WTC11 (cell line): ENCODE data around the gene COL18A1. TPM values are rescaled to one million over a fixed set of nuclear protein-coding genes. Genes with fewer than 3 reads are reported as not detected.

ENCODE experiments used
- ATAC-seq: fragments of 200-7000 bp; cut with Tn5 transposase; 2 replicates; pipeline ENCODE4 v1.10.0; 2021; ENCODE audit warnings: mild to moderate bottlenecking, moderate library complexity
- CTCF ChIA-PET: fragments of 300-600 bp; sonication (Branson Sonifier 250); formaldehyde crosslinking; loops from one replicate; lab custom pipeline; 2021; ENCODE audit warnings: antibody characterized with exemption; lab: Charles Lee
- POLR2A ChIA-PET: fragments of 350-600 bp; sonication (Branson Sonifier 250); formaldehyde crosslinking; loops from one replicate; lab custom pipeline; 2021; ENCODE audit warnings: antibody characterized with exemption; lab: Charles Lee
- DNase-seq: peaks from one replicate; pipeline ENCODE4 v3.0.0; 2021; ENCODE audit warnings: low spot score
- H3K27ac Mint-ChIP-seq: 2 replicates; pipeline ENCODE4 v1.8.0; 2021; ENCODE audit warnings: mixed read lengths
- H3K27me3 Mint-ChIP-seq: 2 replicates; pipeline ENCODE4 v1.8.0; 2021; ENCODE audit warnings: low read depth, mild to moderate bottlenecking, moderate library complexity, mixed read lengths
- H3K36me3 Mint-ChIP-seq: 2 replicates; pipeline ENCODE4 v1.8.0; 2021; ENCODE audit warnings: mixed read lengths
- H3K4me1 Mint-ChIP-seq: 2 replicates; pipeline ENCODE4 v1.8.0; 2022; ENCODE audit warnings: mixed read lengths
- H3K4me3 Mint-ChIP-seq: 2 replicates; pipeline ENCODE4 v1.8.0; 2021; ENCODE audit warnings: mild to moderate bottlenecking, moderate library complexity, mixed read lengths
- H3K9me3 Mint-ChIP-seq: 2 replicates; pipeline ENCODE4 v1.8.0; 2021; ENCODE audit warnings: mixed read lengths
- HMGA2 ChIP-seq: fragments of 250-450 bp; sonication (Bioruptor Pico); IDR thresholded peaks from 2 replicates; pipeline ENCODE4 v1.4.0; 2021; ENCODE audit warnings: mild to moderate bottlenecking, moderate library complexity
- NFYB ChIP-seq: sonication (generic); formaldehyde crosslinking; conservative IDR thresholded peaks from 2 replicates; pipeline ENCODE4 v1.8.0; 2022; ENCODE audit warnings: low read depth, missing genetic modification reagents
- NR1H2 ChIP-seq: sonication (generic); formaldehyde crosslinking; IDR thresholded peaks from 2 replicates; pipeline ENCODE4 v1.9.0; 2021; ENCODE audit warnings: mild to moderate bottlenecking, moderate library complexity, missing genetic modification reagents
- NR3C1 ChIP-seq: sonication (generic); formaldehyde crosslinking; conservative IDR thresholded peaks from 2 replicates; pipeline ENCODE4 v1.8.1; 2023; ENCODE audit warnings: low read depth, mild to moderate bottlenecking, missing genetic modification reagents
- SMAD4 ChIP-seq: sonication (generic); formaldehyde crosslinking; IDR thresholded peaks from 2 replicates; pipeline ENCODE4 v1.8.0; 2022; ENCODE audit warnings: mild to moderate bottlenecking, missing genetic modification reagents
- SP1 ChIP-seq: sonication (generic); formaldehyde crosslinking; conservative IDR thresholded peaks from 2 replicates; pipeline ENCODE4 v1.8.1; 2022; ENCODE audit warnings: missing genetic modification reagents
- TP53 ChIP-seq: sonication (generic); formaldehyde crosslinking; IDR thresholded peaks from 2 replicates; pipeline ENCODE4 v1.8.1; 2023; ENCODE audit warnings: mild to moderate bottlenecking, missing genetic modification reagents
- ZNF423 ChIP-seq: fragments of 250-450 bp; sonication (Bioruptor Pico); IDR thresholded peaks from 2 replicates; pipeline ENCODE4 v2.1.2; 2022; ENCODE audit warnings: mild to moderate bottlenecking, moderate library complexity
- total RNA-seq: library from RNA; stranded (reverse); gene quantifications from 3 replicates; pipeline ENCODE4 v1.2.3, GENCODE V29; 2021
- TF ChIP-seq, protein P1 (sequence below): sonication (generic); formaldehyde crosslinking; conservative IDR thresholded peaks from 2 replicates; pipeline ENCODE4 v1.8.1; 2023; ENCODE audit warnings: mild to moderate bottlenecking, low read depth, missing genetic modification reagents, moderate library complexity
- TF ChIP-seq, protein P2 (sequence below): sonication (generic); formaldehyde crosslinking; IDR thresholded peaks from 2 replicates; pipeline ENCODE4 v1.8.1; 2023; ENCODE audit warnings: mild to moderate bottlenecking, missing genetic modification reagents, moderate library complexity
- TF ChIP-seq, protein P3 (sequence below): fragments of 250-450 bp; sonication (Bioruptor Pico); IDR thresholded peaks from 2 replicates; pipeline ENCODE4 v1.9.0; 2021; ENCODE audit warnings: mild to moderate bottlenecking
- TF ChIP-seq, protein P4 (sequence below): sonication (generic); formaldehyde crosslinking; IDR thresholded peaks from 2 replicates; pipeline ENCODE4 v1.8.1; 2023; ENCODE audit warnings: mild to moderate bottlenecking, missing genetic modification reagents, moderate library complexity
- TF ChIP-seq, protein P5 (sequence below): sonication (generic); formaldehyde crosslinking; IDR thresholded peaks from 2 replicates; pipeline ENCODE4 v1.8.1; 2022; ENCODE audit warnings: mild to moderate bottlenecking, missing genetic modification reagents, moderate library complexity, borderline replicate concordance
- TF ChIP-seq, protein P6 (sequence below): sonication (generic); formaldehyde crosslinking; IDR thresholded peaks from 2 replicates; pipeline ENCODE4 v1.8.1; 2023; ENCODE audit warnings: mild to moderate bottlenecking, missing genetic modification reagents, borderline replicate concordance
- TF ChIP-seq, protein P7 (sequence below): sonication (generic); formaldehyde crosslinking; IDR thresholded peaks from 2 replicates; pipeline ENCODE4 v1.8.0; 2022; ENCODE audit warnings: mild to moderate bottlenecking, missing genetic modification reagents
- TF ChIP-seq, protein P8 (sequence below): sonication (generic); formaldehyde crosslinking; IDR thresholded peaks from 2 replicates; pipeline ENCODE4 v1.8.0; 2022; ENCODE audit warnings: mild to moderate bottlenecking, missing genetic modification reagents
- TF ChIP-seq, protein P9 (sequence below): sonication (generic); formaldehyde crosslinking; IDR thresholded peaks from 2 replicates; pipeline ENCODE4 v1.8.1; 2022; ENCODE audit warnings: mild to moderate bottlenecking, moderate library complexity, missing genetic modification reagents
- TF ChIP-seq, protein P10 (sequence below): sonication (generic); formaldehyde crosslinking; conservative IDR thresholded peaks from 2 replicates; pipeline ENCODE4 v1.8.1; 2022; ENCODE audit warnings: mild to moderate bottlenecking, missing genetic modification reagents

The COL18A1 gene
- total RNA-seq, 1 experiment from 2014 or later, result 231 TPM

DNA sequence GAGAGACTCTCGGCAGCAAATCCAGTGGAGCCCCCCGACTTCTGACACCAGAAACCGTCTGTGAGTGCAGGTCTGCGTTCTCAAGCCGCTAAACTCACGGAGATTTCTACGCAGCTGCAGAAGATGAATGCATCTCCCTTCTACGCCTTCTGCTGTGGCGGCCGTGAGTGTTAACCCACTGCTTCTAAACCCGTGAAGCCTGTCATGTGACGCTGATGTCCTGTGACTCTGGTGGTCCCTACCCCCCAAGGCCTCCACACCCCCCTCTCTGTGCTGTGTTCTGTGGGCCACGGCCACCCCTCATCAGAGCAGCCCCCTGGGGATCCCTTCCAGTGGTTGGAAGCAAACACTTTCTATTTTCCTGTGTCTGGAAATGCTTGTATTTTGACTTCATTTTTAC, 33.9 kb upstream of the COL18A1 start (continued):
- TF ChIP-seq TP53, result no peak
- TF ChIP-seq, protein P1, sequence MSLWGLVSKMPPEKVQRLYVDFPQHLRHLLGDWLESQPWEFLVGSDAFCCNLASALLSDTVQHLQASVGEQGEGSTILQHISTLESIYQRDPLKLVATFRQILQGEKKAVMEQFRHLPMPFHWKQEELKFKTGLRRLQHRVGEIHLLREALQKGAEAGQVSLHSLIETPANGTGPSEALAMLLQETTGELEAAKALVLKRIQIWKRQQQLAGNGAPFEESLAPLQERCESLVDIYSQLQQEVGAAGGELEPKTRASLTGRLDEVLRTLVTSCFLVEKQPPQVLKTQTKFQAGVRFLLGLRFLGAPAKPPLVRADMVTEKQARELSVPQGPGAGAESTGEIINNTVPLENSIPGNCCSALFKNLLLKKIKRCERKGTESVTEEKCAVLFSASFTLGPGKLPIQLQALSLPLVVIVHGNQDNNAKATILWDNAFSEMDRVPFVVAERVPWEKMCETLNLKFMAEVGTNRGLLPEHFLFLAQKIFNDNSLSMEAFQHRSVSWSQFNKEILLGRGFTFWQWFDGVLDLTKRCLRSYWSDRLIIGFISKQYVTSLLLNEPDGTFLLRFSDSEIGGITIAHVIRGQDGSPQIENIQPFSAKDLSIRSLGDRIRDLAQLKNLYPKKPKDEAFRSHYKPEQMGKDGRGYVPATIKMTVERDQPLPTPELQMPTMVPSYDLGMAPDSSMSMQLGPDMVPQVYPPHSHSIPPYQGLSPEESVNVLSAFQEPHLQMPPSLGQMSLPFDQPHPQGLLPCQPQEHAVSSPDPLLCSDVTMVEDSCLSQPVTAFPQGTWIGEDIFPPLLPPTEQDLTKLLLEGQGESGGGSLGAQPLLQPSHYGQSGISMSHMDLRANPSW, result no peak
- no peak for TF ChIP-seq NFYB (CRISPR knock-in tag)
- TF ChIP-seq, protein P2, sequence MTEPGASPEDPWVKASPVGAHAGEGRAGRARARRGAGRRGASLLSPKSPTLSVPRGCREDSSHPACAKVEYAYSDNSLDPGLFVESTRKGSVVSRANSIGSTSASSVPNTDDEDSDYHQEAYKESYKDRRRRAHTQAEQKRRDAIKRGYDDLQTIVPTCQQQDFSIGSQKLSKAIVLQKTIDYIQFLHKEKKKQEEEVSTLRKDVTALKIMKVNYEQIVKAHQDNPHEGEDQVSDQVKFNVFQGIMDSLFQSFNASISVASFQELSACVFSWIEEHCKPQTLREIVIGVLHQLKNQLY (CRISPR knock-in tag), result no peak

DNA sequence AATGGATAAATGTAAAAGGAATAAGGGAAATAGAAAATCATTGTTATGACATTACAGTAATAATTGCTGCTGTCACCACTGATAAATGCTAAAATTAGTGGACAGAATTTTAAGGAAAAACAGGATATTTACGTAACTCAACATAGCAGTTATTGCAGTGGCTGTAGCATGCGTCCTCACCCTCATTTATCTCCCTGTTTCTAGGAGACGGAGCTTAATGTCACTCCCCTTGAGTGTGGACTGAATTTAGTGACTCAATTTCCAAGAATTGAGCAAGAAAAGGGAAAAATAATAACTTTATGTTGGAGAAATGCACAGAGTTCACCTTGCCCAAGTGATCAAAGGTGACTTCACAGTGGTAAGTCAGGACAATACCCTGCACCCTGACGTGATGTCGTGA, 33.3 kb upstream of the COL18A1 start:
- no peak overlapping the region for H3K27ac Mint-ChIP-seq
- DNase-seq (no peak), ATAC-seq (no peak)
- peaks cover 12% of the 10 kb centered on the region for H3K9me3 Mint-ChIP-seq
- H3K4me1 Mint-ChIP-seq, result peaks cover 11% of the 10 kb centered on the region
- POLR2A ChIA-PET, result interaction anchor here (0.6 kb wide), 1 partner anchor 966 kb away, joined by 3 read pairs; no protein-coding TSS in a partner anchor
- no peaks in the 10 kb centered on the region; the same call in 1 of the 2 replicates for H3K27me3 Mint-ChIP-seq
- peaks cover 2% of the 10 kb centered on the region for H3K36me3 Mint-ChIP-seq
- no peak overlapping the region for H3K4me3 Mint-ChIP-seq
- CTCF ChIA-PET, result no interaction called here
- TF ChIP-seq, protein P3, sequence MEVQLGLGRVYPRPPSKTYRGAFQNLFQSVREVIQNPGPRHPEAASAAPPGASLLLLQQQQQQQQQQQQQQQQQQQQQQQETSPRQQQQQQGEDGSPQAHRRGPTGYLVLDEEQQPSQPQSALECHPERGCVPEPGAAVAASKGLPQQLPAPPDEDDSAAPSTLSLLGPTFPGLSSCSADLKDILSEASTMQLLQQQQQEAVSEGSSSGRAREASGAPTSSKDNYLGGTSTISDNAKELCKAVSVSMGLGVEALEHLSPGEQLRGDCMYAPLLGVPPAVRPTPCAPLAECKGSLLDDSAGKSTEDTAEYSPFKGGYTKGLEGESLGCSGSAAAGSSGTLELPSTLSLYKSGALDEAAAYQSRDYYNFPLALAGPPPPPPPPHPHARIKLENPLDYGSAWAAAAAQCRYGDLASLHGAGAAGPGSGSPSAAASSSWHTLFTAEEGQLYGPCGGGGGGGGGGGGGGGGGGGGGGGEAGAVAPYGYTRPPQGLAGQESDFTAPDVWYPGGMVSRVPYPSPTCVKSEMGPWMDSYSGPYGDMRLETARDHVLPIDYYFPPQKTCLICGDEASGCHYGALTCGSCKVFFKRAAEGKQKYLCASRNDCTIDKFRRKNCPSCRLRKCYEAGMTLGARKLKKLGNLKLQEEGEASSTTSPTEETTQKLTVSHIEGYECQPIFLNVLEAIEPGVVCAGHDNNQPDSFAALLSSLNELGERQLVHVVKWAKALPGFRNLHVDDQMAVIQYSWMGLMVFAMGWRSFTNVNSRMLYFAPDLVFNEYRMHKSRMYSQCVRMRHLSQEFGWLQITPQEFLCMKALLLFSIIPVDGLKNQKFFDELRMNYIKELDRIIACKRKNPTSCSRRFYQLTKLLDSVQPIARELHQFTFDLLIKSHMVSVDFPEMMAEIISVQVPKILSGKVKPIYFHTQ, result no peak
- TF ChIP-seq, protein P4, sequence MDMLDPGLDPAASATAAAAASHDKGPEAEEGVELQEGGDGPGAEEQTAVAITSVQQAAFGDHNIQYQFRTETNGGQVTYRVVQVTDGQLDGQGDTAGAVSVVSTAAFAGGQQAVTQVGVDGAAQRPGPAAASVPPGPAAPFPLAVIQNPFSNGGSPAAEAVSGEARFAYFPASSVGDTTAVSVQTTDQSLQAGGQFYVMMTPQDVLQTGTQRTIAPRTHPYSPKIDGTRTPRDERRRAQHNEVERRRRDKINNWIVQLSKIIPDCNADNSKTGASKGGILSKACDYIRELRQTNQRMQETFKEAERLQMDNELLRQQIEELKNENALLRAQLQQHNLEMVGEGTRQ (CRISPR knock-in tag), result no peak
- no peak for TF ChIP-seq SP1 (CRISPR knock-in tag)
- TF ChIP-seq, protein P5, sequence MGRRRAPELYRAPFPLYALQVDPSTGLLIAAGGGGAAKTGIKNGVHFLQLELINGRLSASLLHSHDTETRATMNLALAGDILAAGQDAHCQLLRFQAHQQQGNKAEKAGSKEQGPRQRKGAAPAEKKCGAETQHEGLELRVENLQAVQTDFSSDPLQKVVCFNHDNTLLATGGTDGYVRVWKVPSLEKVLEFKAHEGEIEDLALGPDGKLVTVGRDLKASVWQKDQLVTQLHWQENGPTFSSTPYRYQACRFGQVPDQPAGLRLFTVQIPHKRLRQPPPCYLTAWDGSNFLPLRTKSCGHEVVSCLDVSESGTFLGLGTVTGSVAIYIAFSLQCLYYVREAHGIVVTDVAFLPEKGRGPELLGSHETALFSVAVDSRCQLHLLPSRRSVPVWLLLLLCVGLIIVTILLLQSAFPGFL (CRISPR knock-in tag), result no peak
- TF ChIP-seq NR1H2 (CRISPR knock-in tag), result no peak
- no peak for TF ChIP-seq ZNF423 (CRISPR knock-in tag)
- TF ChIP-seq, protein P6, sequence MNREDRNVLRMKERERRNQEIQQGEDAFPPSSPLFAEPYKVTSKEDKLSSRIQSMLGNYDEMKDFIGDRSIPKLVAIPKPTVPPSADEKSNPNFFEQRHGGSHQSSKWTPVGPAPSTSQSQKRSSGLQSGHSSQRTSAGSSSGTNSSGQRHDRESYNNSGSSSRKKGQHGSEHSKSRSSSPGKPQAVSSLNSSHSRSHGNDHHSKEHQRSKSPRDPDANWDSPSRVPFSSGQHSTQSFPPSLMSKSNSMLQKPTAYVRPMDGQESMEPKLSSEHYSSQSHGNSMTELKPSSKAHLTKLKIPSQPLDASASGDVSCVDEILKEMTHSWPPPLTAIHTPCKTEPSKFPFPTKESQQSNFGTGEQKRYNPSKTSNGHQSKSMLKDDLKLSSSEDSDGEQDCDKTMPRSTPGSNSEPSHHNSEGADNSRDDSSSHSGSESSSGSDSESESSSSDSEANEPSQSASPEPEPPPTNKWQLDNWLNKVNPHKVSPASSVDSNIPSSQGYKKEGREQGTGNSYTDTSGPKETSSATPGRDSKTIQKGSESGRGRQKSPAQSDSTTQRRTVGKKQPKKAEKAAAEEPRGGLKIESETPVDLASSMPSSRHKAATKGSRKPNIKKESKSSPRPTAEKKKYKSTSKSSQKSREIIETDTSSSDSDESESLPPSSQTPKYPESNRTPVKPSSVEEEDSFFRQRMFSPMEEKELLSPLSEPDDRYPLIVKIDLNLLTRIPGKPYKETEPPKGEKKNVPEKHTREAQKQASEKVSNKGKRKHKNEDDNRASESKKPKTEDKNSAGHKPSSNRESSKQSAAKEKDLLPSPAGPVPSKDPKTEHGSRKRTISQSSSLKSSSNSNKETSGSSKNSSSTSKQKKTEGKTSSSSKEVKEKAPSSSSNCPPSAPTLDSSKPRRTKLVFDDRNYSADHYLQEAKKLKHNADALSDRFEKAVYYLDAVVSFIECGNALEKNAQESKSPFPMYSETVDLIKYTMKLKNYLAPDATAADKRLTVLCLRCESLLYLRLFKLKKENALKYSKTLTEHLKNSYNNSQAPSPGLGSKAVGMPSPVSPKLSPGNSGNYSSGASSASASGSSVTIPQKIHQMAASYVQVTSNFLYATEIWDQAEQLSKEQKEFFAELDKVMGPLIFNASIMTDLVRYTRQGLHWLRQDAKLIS, result no peak
- TF ChIP-seq, protein P7, sequence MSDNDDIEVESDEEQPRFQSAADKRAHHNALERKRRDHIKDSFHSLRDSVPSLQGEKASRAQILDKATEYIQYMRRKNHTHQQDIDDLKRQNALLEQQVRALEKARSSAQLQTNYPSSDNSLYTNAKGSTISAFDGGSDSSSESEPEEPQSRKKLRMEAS (CRISPR knock-in tag), result no peak
- no peak for TF ChIP-seq HMGA2
- TF ChIP-seq, protein P8, sequence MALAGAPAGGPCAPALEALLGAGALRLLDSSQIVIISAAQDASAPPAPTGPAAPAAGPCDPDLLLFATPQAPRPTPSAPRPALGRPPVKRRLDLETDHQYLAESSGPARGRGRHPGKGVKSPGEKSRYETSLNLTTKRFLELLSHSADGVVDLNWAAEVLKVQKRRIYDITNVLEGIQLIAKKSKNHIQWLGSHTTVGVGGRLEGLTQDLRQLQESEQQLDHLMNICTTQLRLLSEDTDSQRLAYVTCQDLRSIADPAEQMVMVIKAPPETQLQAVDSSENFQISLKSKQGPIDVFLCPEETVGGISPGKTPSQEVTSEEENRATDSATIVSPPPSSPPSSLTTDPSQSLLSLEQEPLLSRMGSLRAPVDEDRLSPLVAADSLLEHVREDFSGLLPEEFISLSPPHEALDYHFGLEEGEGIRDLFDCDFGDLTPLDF (CRISPR knock-in tag), result no peak
- TF ChIP-seq, protein P9, sequence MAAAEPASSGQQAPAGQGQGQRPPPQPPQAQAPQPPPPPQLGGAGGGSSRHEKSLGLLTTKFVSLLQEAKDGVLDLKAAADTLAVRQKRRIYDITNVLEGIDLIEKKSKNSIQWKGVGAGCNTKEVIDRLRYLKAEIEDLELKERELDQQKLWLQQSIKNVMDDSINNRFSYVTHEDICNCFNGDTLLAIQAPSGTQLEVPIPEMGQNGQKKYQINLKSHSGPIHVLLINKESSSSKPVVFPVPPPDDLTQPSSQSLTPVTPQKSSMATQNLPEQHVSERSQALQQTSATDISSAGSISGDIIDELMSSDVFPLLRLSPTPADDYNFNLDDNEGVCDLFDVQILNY (CRISPR knock-in tag), result no peak
- no peak for TF ChIP-seq NR3C1 (CRISPR knock-in tag)
- TF ChIP-seq NFYB (CRISPR knock-in tag), result no peak
- TF ChIP-seq SMAD4 (CRISPR knock-in tag), result no peak
- TF ChIP-seq, protein P10, sequence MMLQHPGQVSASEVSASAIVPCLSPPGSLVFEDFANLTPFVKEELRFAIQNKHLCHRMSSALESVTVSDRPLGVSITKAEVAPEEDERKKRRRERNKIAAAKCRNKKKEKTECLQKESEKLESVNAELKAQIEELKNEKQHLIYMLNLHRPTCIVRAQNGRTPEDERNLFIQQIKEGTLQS (CRISPR knock-in tag), result no peak
